HL-60/S4 (cell line): Measurements from ENCODE around the gene CCDC40.

Experiments
- in situ Hi-C: fragments of 300-500 bp; cut with MboI; formaldehyde crosslinking; loops from 2 replicates; pipeline ENCODE4 v1.14.3; 2022; ENCODE audit warnings: low sequenced_read_pairs

CCDC40 gene

GRCh38 chr17:80017226-80018010 lies 19.0 kb upstream of the CCDC40 start:
- in situ Hi-C loops: no loop called here

GRCh38 chr17:80018917-80019651 lies 17.4 kb upstream of the CCDC40 start:
- in situ Hi-C loops: no loop called here

GRCh38 chr17:80021600-80021999 lies 14.8 kb upstream of the CCDC40 start:
- in situ Hi-C loops: no loop called here

DNA sequence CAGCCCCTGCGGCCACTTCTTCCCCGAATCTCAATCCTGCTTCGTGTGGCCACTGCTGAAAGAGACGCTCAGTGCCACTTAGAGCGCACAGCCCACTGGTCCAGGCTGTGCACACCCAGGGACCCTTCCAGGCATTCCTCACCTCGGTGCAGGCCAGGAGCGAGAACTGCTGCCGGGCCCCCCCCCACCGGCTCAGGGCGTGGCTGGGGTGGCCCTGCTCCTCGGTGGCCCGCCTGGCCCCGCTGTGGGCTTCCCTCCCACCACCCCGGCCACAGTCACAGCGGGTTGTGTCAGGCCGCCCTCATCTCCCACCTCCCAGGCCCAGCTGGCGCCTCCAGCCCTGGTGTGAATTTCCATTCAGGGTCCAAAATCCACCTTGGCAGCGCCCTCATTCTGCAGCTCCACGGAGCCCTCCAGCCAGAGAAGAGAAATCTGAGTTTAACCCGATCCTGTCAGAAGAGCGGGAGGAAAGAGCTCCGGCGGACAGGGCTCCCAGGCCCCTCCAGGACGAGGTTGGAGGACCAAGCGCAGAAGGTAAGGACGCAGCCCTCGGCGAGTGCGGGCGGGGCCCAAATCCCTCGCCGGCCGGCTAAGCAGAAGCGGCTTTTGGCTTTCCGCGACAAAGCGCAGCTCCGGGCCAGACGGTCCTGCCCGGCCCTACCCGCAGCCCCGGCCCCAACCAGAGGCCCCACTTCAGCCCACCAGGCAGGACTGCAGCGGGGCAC lies 12.8 kb upstream of the CCDC40 start:
- in situ Hi-C loops: no loop called here

- in situ Hi-C loops: no loop called here
Measured at GRCh38 chr17:80024206-80024972, 12.1 kb upstream of the CCDC40 start.

DNA sequence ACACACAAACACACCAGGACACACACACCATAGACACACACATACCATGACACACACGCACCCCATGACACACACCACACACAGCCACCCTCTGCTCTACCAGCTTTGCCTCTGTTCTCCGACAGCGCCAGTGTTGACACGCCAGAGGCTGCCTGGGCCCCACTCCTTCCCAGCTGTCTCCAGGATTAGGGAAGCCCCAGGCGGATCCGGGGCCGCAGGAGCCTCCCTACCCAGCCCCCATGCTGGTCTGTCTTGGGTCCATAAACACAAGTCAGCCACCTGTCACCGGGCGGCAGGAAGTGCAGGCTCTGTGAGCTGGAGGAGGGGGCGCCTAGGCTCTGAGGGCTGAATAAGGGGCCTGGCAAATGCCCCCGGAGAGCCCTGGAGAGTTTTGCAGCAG lies 11.3 kb upstream of the CCDC40 start:
- in situ Hi-C loops: no loop called here

DNA sequence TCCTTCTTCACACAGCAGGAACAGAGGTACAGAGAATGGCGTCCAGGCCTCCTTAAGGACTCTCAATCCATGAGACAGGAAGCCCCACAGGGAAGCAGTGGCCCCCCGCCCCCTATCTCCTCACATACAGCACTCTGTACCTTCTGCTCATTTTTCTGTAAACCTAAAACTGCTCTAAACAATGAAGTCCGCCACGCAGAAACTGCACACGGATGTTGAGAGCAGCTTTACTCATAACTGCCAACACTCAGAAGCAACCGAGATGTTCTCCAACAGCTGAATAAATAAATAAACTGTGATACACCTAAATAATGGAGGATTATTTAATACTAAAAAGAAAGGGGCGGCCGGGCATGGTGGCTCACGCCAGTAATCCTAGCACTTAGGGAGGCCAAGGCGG lies 10.6 kb upstream of the CCDC40 start:
- in situ Hi-C loops: no loop called here

DNA sequence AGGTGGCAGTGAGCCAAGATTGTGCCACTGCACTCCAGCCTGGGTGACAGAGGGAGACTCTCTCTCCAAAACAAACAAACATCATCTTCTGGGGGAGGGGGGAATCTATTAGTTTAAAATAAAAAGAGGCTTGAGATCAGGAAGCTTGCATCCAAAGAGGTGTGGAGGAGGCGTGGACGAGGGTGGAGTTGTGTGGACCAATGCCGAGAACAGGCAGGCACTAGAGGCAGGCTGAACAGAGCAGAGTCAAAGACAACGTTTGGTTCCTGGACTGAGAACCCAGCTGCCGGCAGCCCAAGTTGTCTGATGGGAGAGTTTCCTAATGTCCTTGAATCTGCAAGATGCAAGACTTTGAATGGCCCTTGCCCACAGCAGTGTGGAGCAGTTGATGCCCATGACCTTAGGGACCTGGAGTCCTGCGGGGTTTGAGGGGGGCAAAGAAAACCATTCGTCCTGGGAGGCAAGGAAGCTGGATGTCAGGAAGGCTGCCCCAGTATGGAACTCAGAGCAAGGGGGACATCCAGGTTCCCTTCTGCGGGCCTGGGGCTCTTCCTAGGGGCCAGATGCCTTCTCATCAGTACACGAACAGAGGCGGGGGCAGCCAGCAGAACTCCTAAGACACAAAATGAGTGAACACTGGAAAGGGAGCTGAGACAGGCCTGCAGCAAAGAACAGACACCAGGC lies 9.9 kb upstream of the CCDC40 start:
- in situ Hi-C loops: no loop called here

DNA sequence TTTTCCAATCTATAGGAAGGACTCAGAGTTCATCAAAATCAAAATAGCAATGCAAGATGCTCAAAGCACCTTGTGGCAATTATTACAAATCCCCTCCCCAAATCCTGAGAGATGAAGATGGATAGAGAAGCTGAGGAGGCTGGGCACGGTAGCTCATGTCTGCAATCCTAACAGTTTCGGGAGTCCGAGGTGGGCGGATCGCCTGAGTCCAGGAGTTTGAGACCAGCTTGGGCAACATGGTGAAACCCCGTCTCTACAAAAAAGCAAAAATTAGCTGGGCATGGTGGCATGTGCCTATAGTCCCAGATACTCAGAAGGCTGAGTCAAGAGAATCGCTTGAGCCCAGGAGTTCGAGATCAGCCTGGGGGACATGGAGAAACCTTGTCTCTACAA lies 9.4 kb upstream of the CCDC40 start:
- in situ Hi-C loops: no loop called here

DNA sequence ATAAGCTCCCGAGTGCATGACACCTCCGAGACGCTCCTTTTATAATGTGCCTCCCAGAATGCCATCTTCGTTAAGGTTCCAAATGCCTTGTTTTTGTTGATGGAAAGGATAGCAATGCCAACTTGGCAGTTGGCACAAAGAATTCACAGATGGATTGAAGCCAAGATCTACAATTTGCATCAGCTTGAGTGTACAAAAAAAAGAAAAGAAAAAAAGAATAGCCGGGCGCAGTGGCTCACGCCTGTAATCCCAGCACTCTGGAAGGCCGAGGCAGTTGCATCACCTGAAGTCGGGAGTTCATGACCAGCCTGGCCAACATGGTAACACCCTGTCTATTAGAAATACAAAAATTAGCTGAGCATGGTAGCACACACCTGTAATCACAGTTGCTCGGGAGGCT lies 8.4 kb upstream of the CCDC40 start:
- in situ Hi-C loops: no loop called here

GRCh38 chr17:80029258-80029974 lies 7.0 kb upstream of the CCDC40 start:
- in situ Hi-C loops: no loop called here

GRCh38 chr17:80030730-80031410 lies 5.6 kb upstream of the CCDC40 start:
- in situ Hi-C loops: no loop called here

DNA sequence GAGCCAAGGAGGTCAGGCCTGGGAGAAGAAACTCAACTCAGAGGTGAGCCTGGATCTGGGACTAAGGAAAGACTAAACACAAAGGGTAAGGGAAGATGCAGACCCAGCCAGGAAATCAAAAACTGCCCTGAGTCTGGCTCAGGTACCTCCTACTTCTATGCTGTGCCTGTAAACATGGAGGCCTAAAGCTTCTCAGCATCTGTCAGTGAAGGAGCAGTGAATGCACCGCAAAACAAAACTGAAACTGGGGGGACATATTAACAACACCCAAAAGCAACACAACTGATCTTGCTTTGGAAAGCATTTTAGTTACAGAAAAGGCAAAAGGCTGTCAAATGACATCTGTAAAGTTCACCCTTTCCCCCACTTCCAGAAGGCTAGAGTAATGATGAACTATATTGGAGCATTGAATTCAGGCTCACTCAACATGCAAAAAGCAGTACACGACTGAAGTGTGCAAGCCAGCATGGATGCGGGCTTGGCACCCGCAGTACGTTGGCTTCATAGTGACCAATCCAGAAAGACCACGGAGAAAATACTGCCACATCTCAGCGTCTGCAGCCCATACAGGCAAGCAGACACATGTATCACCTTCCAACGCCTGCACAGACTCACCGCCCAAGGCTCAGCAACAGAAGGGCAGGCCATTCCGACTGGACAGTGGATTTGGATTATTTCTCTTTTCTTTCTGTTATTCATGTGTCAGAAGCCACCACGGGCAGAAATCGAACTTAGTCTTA lies 4.6 kb upstream of the CCDC40 start:
- in situ Hi-C loops: no loop called here

DNA sequence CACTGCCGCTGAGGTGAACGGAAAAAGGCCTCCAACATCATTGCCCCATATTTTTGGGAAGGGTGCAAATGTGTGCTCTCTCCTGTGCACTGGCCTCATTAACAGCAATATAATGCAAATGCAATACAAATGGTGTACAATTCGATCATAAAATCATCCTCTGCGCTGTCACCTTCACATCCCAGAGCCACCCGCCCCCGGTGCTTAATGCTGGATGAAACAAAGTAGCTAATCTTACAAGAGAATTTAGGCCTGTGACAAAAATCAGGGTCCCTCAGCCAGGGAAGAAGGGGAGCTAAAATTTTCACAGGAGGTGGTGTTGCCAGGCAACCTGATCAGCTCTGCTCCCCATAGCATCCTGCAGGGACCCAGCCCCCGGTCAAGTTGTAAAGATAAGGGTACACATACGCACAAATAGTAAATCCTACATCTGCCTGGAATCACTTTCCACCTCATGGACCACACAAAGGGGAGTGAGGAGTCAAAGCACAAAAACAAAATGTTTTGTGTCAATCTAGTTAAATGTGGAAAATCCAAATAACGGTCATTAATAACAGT lies 3.7 kb upstream of the CCDC40 start:
- in situ Hi-C loops: no loop called here

DNA sequence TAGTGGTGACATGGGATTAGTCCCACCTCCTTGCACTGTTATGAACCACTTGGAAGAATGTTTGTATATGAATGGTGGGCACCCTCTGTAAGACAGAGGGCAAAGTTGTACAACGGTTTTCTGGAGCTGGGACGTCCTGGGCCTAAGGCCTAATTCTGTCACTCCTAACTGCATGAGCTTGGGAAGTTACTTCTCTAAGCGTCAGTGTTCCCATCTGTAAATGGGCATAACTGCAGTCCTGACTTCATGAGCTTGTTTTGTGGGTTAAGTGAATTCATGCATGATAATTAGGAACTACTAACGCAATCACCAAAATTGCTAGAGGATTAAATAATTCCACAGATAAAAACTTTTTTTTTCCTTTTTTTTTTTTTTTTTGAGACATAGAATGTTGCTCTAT lies 2.6 kb upstream of the CCDC40 start:
- in situ Hi-C loops: no loop called here

DNA sequence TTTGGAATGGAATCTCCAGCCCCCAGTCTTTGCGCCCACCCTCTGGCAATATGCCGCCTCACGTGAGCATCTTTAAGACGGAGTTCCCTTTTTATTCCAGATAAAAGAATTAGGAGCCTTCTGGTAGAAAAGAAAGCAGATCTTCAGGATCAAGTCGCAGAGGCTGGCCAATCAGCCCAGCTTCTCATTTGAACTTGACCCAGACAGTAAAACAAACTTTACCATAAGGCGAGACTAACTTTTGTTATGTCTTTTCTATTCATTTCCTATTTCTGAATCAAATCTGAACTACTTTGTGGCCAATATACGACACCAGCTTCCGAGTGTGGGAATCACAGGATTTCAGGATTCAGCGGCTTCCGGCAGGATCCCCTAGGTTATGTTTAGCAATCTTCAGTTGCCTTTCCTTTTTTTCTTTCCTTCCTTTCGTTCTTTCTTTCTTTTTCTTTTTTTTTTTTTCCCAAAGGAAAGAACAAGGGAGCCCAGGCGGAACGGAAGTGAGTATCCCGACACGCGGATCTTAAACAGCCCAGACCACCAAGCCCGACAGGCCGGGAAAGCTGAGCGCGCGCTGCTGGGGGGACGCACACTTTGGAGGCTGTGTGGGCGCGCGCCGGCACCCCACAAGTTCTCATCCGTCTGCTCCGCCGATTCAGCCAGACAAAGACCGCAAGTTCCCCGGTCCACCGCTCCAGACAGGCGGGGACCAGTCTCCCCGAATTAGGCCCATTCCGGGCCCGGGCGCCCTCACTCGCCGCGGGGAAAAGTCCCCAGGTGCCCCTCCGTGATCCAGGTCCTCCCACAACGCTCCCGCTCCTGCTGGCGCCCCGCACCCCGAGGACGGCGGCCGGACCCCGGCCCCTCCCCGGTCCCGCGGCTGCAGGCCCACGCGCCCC lies 1.4 kb upstream of the CCDC40 start:
- in situ Hi-C loops: no loop called here

DNA sequence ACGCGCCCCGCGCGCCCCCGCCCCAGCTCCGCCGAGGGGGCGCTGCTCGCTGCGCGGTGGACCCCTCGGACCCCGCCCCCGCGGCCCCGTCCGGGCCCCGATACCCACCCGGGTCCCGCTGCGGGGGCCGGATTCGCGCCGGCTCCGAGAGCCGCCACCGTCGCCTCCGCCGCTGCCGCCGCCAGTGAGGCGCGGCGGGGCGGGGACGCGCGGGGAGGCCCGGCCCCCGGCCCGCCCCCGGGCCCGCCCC lies 830 bp upstream of the CCDC40 start, which contains the start of gene TBC1D16:
TSS of gene TBC1D16 (minus strand) at position 186 of the 250 bp plus-strand sequence. CDS start 22,325 bp downstream, outside the sequence.
- in situ Hi-C loops: no loop called here
